Testis (tissue), 5 donors: ENCODE data around the gene PPP1R26. TPM values are rescaled to one million over a fixed set of nuclear protein-coding genes. Genes with fewer than 3 reads are reported as not detected.
A peak's percentile ranks its signal among the peaks of the same experiment; 100 is the strongest.
"Not testable (repeated sequence)": the region's sequence is repeated elsewhere in the genome, so short reads cannot be mapped to it uniquely, and the experiment has no call there.

Experiments used
- DNase-seq: peaks from one replicate; pipeline ENCODE4 v3.0.0-alpha.2; 2019
- H3K27ac ChIP-seq, 2 donors: fragments of 200-600 bp; sonication (generic); one replicate each; pipeline ENCODE4 v1.5.1; 2019
- H3K27me3 ChIP-seq: fragments of 200-600 bp; sonication (generic); one replicate; pipeline ENCODE4 v1.5.1; 2019
- H3K36me3 ChIP-seq: fragments of 200-600 bp; sonication (generic); one replicate; pipeline ENCODE4 v1.5.1; 2017; ENCODE audit warnings: low read depth; ENCODE audit errors: missing control alignments
- H3K4me1 ChIP-seq: fragments of 200-600 bp; sonication (generic); one replicate; pipeline ENCODE4 v1.5.1; 2019
- H3K4me3 ChIP-seq, 2 donors: fragments of 200-600 bp; sonication (generic); one replicate each; pipeline ENCODE4 v1.5.1; 2017 to 2019
- H3K9me3 ChIP-seq: fragments of 200-600 bp; sonication (generic); one replicate; pipeline ENCODE4 v1.5.1; 2017
- POLR2A ChIP-seq: fragments of 450-650 bp; IDR thresholded peaks from one replicate; pipeline ENCODE4 v1.6.1; 2017; ENCODE audit warnings: antibody characterized with exemption, mild to moderate bottlenecking, moderate library complexity
- WGBS, 2 donors: methylation state at CpG; one replicate each; pipeline ENCODE4 v1.1.5; 2018; 5-methylcytosine and 5-hydroxymethylcytosine counted together
- intact Hi-C: fragments of 100-400 bp; cut with DNase I; formaldehyde crosslinking; loops from one replicate; pipeline ENCODE4 v1.15.1; 2023; ENCODE audit warnings: low total_unique reads
- long read RNA-seq, 2 donors: transcript quantifications; one replicate each; lab custom pipeline, GENCODE V29; 2026
- polyA plus RNA-seq: library from polyadenylated mRNA; stranded (reverse); fragments of 350-450 nt; fragmentation: Illumina TruSeq; extraction: RNeasy Lipid Tissue Mini Kit (QIAGEN cat#74804); gene quantifications from one replicate; pipeline ENCODE4 v1.2.3, GENCODE V29; 2014; ENCODE audit warnings: low read depth, low replicate concordance; ENCODE audit not compliant: insufficient read depth
- total RNA-seq, 2 donors: library from RNA; depleted of rRNA; stranded (reverse); fragments of >200 nt; gene quantifications; one replicate each; pipeline ENCODE4 v1.2.3, GENCODE V29; 2016
- TF ChIP-seq, protein P1 (sequence below), 3 experiments: fragments of 450-650 bp in 2 of 3; fragments of 200-600 bp in 1 of 3; sonication (generic) in 1 of 3; IDR thresholded peaks; one replicate each; pipeline ENCODE4 v1.5.1; 2016 to 2019; ENCODE audit warnings: antibody characterized with exemption in 3 of 3, mild to moderate bottlenecking in 2 of 3, moderate library complexity in 1 of 3

Gene PPP1R26, protein sequence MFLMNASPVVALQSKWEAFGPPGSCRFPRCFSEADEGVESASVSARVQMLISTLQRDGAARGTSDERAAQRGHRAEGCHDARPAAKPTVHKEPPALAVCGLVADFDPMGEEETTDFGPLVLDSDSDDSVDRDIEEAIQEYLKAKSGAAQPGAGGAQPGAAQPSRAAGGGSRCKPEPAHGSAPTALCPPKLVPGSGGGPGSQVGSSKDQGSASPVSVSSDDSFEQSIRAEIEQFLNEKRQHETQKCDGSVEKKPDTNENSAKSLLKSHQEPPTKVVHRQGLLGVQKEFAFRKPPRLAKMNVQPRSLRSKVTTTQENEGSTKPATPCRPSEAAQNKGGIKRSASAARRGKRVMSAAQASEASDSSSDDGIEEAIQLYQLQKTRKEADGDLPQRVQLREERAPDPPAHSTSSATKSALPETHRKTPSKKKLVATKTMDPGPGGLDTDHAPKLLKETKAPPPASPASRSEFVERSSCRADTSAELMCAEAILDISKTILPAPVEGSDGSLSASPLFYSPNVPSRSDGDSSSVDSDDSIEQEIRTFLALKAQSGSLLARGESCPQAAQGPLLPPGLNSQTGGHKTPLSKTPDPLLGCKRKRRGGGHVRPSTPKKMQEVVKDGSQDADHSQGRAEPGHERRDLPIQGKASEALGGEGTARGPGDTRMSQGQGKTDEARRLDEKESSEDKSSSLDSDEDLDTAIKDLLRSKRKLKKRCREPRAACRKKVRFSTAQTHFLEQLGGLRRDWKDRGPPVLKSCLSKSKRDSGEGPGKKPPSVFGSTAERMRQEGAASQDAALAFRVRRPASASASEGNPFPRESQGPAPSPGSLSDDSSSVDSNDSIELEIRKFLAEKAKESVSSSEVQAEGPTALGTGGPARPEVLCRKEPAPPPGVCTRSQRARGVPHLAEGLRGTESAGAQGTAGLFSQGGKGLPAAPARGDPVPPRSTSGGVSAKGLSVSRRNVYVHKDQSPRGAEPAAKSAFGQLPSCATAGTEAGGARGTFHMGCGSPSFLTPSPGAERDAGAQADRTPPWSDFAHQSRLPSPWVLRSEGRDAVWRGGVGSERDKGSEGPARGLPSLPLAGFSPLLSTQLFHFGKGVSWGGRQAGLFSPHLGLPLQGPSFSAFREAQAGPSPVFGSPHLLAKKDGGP (N-terminal part only)
- total RNA-seq (10 to 100 TPM; 33.1 to 38.8 TPM), polyA plus RNA-seq (15.6 TPM)
- long read RNA-seq, donor 1, full-length matches to known transcripts = 17 of 17 reads
- long read RNA-seq, donor 1, partial matches to known transcripts = 0 of 17 reads
- long read RNA-seq, donor 1, other reads (novel, unspliced or antisense) = 0 of 17 reads
- long read RNA-seq, donor 2, full-length matches to known transcripts = 9 of 9 reads
- long read RNA-seq, donor 2, partial matches to known transcripts = 0 of 9 reads
- long read RNA-seq, donor 2, other reads (novel, unspliced or antisense) = 0 of 9 reads

DNA sequence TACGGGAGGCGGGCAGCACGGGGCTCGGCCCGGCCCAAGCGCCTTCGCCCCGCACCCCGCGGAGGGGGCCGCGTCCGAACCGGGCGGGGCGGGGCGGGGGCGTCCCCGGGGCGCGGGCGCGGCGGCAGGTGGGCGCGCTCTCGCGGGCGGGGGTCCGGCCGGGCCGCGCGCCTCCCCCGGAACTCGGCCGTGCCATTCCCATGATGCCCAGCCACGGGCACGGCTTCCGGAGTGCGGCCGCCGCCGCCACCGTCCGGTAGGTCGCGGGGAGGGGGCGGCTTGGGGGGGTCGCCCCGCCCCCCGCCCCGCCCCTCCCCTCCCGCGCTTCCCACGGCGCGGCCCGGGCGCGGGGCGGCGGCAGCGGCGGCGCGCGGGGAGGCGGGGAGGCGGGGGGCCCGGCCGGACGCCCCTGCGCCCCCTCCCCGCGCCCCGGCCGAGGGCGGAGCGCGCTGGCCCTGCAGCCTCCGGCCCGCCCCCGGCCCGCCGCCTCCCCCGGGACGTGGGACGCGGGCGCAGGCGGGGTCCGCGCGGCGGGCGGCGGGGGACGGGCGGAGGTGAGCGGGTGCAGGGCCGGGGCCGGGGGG is at the start of gene PPP1R26:
PPP1R26 (plus strand) TSS at position 314 of the 584 bp plus-strand sequence. CDS start 4,729 bp downstream, outside the sequence.
- Histone ChIP-seq H3K27ac (peak within 1 kb of the TSS; percentile 39 to 75), H3K4me1 (peaks cover 6% of the 10 kb centered on the region), H3K27me3 (no peaks in the 10 kb centered on the region), H3K4me3 (peak within 1 kb of the TSS; percentile 60 to 82), H3K36me3 (no peaks in the 10 kb centered on the region), H3K9me3 (no peaks in the 10 kb centered on the region)
- intact Hi-C loops = no loop called here
- TF ChIP-seq, protein P1, sequence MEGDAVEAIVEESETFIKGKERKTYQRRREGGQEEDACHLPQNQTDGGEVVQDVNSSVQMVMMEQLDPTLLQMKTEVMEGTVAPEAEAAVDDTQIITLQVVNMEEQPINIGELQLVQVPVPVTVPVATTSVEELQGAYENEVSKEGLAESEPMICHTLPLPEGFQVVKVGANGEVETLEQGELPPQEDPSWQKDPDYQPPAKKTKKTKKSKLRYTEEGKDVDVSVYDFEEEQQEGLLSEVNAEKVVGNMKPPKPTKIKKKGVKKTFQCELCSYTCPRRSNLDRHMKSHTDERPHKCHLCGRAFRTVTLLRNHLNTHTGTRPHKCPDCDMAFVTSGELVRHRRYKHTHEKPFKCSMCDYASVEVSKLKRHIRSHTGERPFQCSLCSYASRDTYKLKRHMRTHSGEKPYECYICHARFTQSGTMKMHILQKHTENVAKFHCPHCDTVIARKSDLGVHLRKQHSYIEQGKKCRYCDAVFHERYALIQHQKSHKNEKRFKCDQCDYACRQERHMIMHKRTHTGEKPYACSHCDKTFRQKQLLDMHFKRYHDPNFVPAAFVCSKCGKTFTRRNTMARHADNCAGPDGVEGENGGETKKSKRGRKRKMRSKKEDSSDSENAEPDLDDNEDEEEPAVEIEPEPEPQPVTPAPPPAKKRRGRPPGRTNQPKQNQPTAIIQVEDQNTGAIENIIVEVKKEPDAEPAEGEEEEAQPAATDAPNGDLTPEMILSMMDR (IDR thresholded peaks at IDR 0.05) = no peak
- TF ChIP-seq POLR2A = no peak
- WGBS, 2 donors = 1% methylated on average over 22 of the region's 103 CpGs; no CpG with 5 or more reads in 1 of the 2 donors
- DNase-seq = peak; percentile 41

DNA sequence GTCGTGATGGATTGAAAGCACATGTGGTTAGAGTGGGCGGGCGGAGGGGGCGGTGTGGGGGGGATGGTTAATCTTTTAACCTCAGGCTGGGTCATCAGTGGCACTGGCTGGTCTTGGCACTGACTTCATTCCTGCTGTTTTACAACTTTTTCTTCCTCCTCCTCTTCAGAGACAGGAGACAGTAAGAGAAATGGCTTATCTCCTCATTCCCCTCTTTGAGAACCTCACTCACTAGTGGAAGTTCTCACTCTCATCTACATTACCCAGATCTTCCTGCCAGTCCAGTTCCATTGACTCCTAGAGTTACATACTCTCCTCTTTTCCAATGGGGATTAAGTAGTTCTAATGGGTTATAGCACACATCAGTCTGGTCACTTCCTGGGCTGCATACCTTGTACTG is 42.3 kb upstream of the PPP1R26 start:
- DNase-seq = no peak
- Histone ChIP-seq H3K36me3 (no peaks in the 10 kb centered on the region), H3K9me3 (no peaks in the 10 kb centered on the region), H3K4me3 (no peak overlapping the region), H3K4me1 (peaks cover 14% of the 10 kb centered on the region), H3K27ac (no peak overlapping the region), H3K27me3 (no peaks in the 10 kb centered on the region)
- 89 to 94% methylated on average over 4 of the region's 4 CpGs for WGBS, 2 donors
- intact Hi-C loops = no loop called here
- TF ChIP-seq POLR2A = no peak
- TF ChIP-seq, protein P1 (IDR thresholded peaks at IDR 0.05) = no peak

DNA sequence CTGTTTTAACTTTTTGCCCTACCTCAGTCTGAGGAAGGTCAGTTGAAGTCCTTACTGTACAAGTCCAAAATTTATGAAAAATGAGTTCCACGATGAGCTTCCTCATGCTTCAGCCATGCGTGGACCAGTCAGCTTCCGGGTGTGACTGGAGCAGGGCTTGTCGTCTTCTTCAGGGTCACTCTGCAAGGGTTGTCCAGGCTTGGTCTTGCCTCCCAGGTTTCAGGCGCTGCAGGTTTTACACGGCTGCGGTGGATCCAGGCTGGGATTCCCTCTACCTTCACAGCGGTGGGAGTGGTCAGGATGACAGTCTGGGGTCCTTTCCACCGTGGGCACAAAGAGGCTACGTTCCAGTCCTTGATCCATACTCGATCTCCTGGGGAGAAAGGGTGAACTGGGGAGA is 41.9 kb upstream of the PPP1R26 start:
- intact Hi-C loops, H3K27me3 ChIP-seq, H3K36me3 ChIP-seq, H3K4me3 ChIP-seq, H3K27ac ChIP-seq, DNase-seq, H3K9me3 ChIP-seq: not testable (repeated sequence)
- peaks cover 18% of the 10 kb centered on the region for H3K4me1 ChIP-seq
- 89 to 96% methylated on average over 11 of the region's 11 CpGs for WGBS, 2 donors

DNA sequence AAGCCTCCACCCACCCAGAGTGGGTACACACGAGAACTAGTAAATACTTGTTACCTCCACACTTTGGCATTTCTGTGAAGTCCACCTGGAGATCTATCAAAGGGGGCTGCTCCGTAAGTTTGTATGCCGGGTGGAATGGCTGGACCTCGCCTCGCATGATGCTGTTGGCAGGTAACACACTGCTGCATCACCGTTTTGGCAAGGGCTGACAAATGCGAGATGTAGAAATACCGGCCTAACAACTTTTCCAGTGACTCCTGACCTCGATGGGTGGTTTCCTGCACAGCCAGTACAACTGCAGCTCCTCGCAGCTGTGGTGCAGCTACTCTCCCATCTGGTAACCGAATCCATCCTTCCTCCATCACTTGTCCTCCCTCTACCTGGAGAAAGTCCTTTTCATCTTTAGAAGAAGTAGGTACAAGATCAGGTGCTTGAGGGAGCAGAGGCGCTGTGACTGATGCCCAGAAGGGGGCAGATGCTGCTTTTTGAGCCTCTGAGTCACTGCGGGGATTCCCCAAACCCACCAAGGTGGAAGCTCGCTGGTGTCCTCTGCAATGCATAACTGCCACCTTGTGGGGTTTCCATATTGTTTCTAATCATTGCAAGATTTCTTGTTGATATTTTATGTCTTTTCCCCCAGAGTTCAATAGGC is 40.9 kb upstream of the PPP1R26 start:
- H3K27ac ChIP-seq, intact Hi-C loops, H3K4me3 ChIP-seq, H3K9me3 ChIP-seq, DNase-seq, H3K27me3 ChIP-seq, H3K36me3 ChIP-seq: not testable (repeated sequence)
- H3K4me1 ChIP-seq = peaks cover 19% of the 10 kb centered on the region
- 83 to 90% methylated on average over 14 of the region's 14 CpGs for WGBS, 2 donors

DNA sequence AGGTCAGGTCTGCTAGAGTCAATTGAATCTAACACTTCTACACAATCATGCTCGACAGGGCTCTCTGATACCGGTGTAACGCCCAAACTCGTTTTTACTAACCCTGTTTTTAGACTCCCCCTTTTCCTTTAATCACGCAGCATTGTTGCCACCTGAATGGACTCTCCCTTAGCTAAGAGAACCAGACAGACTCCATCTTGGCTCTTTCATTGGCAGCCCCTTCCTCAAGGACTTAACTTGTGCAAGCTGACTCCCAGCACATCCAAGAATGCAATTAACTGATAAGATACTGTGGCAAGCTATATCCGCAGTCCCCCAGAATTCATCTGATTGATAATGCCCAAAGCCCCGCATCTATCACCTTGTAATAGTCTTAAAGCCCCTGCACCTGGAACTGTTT is 40.1 kb upstream of the PPP1R26 start:
- intact Hi-C loops, H3K27me3 ChIP-seq, H3K27ac ChIP-seq, H3K36me3 ChIP-seq, DNase-seq, H3K4me3 ChIP-seq, H3K9me3 ChIP-seq: not testable (repeated sequence)
- WGBS, 2 donors = 69 to 75% methylated on average over 7 of the region's 7 CpGs
- H3K4me1 ChIP-seq = peaks cover 19% of the 10 kb centered on the region
